Measurements from ENCODE around the gene WDR5B.

Gene WDR5B

DNA sequence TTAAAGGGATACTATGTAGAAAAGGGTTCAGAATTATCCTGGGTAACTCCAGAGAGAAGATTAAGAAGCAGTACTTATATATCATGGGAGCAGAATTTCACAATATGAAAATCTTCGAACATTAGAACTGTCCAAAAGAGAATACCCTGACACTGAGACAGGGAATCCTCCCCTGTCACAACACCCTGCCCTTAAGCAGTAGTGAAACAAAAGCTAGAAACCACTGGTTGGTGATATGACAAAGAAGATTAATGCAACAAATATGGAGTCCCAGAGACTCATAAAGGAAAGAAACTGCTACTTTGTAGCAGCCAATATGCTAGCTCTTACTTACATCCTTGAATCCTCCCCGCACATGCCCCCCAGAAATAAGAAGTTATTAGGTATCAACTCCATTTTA lies 51.4 kb downstream of the WDR5B start:
- H3K4me1 ChIP-seq (ENCODE audit: insufficient read depth, low read length) = no peaks in the 10 kb centered on the region
- no peaks in the 10 kb centered on the region for H3K9me3 ChIP-seq (ENCODE audit: insufficient read depth, low read depth, low read length)
- H3K27me3 ChIP-seq (ENCODE audit: insufficient read depth, low read length) = no peaks in the 10 kb centered on the region
- H3K9ac ChIP-seq (ENCODE audit: low read depth, low read length) = no peak overlapping the region
- peaks cover 89% of the 10 kb centered on the region for H3K36me3 ChIP-seq (ENCODE audit: insufficient read depth, low read depth, low read length)
- no peak overlapping the region for H3K4me3 ChIP-seq (ENCODE audit: low read length)
- no peak overlapping the region for H3K27ac ChIP-seq (ENCODE audit: low read length)
